GM12873 (cell line): ENCODE data around the gene PIK3AP1.

Source experiments
- TF ChIP-seq, protein P1 (sequence below): IDR thresholded peaks from 2 replicates; pipeline ENCODE4 v1.5.1; 2012; ENCODE audit warnings: low read depth, mild to moderate bottlenecking, moderate library complexity, low read length, control low read depth; ENCODE audit not compliant: insufficient read depth; ENCODE audit errors: missing control alignments

Gene PIK3AP1

DNA sequence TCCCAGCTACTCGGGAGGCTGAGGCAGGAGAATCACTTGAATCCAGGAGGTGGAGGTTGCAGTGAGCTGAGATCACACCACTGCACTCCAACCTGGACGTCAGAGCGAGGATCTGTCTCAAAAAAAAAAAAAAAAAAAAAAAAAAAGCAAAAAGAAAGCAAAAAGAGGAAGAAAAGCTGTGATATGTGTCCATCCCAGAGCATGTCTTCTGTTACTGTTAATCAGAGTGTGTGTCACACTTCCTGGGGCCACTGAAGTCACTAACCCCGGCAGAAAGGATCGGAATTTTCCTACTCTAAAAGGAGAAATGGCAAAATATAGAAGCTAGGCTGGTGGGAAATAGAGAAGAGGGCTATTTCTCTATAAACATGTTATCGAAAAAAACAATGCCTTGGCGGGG lies 11.9 kb downstream of the PIK3AP1 start:
- TF ChIP-seq, protein P1, sequence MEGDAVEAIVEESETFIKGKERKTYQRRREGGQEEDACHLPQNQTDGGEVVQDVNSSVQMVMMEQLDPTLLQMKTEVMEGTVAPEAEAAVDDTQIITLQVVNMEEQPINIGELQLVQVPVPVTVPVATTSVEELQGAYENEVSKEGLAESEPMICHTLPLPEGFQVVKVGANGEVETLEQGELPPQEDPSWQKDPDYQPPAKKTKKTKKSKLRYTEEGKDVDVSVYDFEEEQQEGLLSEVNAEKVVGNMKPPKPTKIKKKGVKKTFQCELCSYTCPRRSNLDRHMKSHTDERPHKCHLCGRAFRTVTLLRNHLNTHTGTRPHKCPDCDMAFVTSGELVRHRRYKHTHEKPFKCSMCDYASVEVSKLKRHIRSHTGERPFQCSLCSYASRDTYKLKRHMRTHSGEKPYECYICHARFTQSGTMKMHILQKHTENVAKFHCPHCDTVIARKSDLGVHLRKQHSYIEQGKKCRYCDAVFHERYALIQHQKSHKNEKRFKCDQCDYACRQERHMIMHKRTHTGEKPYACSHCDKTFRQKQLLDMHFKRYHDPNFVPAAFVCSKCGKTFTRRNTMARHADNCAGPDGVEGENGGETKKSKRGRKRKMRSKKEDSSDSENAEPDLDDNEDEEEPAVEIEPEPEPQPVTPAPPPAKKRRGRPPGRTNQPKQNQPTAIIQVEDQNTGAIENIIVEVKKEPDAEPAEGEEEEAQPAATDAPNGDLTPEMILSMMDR: no peak

DNA sequence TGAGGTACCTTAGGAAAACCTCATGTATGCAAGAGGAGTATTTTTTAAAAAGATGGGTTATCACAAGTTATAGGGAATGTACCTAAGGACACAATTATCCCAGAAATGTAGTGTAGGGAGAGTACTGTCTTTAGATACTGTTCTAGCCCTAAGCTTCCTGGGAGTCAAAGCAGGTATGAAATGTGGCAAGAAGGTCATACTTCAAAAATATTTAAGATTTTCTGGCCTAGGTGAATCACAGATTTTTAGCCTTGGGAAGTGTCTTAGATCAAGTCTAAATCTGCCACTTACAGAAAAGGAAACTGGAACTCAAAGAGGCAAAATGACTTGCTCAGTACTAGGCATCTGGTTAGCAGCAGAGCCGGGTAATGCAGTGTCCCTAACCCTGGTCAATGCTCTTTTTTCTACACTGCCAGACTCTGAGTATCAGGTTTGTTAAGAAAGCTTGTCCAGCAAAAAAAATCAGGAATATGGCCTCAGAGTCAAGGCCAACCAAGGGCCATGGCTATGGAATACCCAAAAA lies 13.9 kb downstream of the PIK3AP1 start:
- TF ChIP-seq, protein P1: no peak

DNA sequence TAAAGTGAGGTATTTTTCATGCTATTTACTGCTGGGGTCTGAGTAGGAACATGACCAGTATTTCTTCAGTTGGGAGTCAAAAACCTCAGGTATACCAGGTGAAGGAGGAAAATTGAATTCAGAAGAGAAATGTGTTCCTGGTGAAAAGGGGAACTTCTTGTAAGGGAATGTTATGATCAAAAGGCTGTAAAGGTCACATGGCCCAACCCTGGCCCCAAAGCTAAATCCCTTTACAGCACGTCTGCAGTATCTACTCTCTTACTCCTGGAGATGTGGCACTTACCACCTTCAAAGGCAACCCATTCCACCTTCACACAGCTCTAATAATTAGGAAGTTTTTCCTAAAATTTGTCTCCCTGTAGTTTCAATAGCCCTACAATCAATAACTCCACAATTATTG lies 15.2 kb downstream of the PIK3AP1 start:
- TF ChIP-seq, protein P1: no peak

DNA sequence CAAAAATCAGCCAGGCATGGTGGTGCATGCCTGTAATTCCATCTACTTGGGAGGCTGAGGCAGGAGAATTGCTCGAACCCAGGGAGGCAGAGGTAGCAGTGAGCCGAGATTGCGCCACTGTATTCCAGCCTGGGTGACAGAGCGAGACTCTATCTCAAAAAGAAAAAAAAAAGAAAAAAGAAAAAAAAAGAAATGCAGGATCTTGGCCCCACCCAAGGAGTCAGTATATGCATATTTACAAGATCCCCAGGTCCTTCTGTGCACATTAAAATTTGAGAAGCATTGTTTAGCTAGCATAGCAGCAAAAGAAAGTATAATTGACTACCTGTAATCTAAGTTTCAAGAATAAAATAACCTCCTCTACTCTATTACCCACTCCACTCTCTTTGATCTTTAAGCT lies 15.8 kb downstream of the PIK3AP1 start:
- TF ChIP-seq, protein P1: no peak

DNA sequence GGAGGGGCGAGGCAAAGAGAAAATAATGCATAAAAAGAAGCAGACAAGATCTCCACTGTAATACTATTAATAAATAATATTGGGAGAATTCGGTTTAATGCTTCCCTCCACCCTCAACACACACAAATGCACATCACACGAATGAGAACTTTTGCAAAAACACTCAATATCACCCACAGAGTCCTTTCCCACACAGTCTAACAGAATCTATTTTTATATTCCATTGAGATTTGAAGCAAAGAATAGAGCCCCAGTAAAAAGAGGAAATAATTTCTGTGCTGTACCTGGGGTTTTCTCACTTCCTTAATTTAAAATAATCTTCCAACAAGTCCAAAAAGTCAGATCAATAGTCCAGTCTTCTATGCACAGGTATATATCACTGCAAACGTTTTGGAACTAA lies 17.0 kb downstream of the PIK3AP1 start:
- TF ChIP-seq, protein P1: no peak

DNA sequence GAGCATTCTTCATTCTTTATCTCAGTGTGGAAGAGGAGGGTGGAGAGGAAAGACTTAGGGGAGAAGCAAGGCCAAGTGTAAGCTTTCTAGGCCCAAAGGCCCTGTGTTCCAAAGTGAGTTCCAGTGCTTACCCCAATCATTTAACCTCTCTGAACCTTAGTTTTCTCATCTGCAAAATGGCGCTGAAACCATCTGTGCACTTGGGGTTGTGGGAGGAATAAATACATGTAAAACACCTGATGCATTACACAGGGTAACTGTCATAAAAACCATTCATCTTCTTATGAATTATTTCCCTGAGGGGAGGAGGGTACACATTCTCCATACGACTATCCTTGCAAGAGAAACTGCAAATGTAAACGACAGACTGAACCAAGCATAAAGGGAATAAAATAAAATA lies 19.0 kb downstream of the PIK3AP1 start:
- TF ChIP-seq, protein P1: no peak

DNA sequence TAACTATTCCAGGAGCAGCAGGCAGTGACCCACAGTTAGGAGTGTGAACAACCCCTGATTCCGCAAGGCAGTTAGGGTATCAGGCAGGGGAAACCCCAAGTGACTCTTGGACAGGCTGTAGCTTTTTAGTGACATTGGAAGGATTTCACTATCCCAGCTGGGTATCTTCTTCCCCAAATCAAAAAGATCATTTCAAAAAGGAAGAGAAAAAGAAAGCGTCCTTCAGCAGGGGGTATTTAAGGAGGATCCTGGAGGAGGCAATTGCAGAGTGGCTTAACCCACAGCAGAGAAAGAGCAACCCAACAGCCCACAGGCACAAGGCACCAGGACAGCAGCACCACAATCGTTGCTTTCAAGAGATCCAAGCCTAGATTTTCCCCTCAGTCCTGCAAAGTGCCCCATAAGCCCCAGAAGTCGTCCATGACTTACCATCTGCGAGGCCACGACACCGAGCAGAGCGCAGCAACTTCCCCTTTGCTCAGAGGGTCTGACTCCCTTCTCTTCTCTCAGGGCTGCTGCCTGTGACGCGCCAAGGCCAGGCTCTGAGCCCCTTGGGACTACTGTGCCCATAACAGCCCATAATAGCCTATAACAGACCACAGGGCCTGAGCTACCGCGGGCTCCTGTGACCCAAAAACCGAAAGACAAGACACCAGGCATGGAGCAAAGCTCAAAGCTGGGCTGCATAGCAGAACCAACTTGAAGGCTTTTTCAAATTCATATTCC lies 19.8 kb downstream of the PIK3AP1 start:
- TF ChIP-seq, protein P1: no peak
